ENCODE results near the gene NFIB.

Gene NFIB

GRCh38 chr9:14189578-14189977 is 124.4 kb downstream of the NFIB start:
- TF ChIP-seq CTCF (conservative IDR thresholded peaks at IDR 0.05; ENCODE audit: low read length) = no peak
- no peak overlapping the region for H3K4me3 ChIP-seq (ENCODE audit: low read length)
- no peak for DNase-seq (ENCODE audit: low read depth)

- no peak for TF ChIP-seq CTCF (conservative IDR thresholded peaks at IDR 0.05; ENCODE audit: low read length)
- DNase-seq (ENCODE audit: low read depth) = no peak
- H3K4me3 ChIP-seq (ENCODE audit: low read length) = no peak overlapping the region
Measured at GRCh38 chr9:14189146-14189545, 124.8 kb downstream of the NFIB start.

GRCh38 chr9:14188538-14188937 is 125.4 kb downstream of the NFIB start:
- H3K4me3 ChIP-seq (ENCODE audit: low read length) = no peak overlapping the region
- DNase-seq (ENCODE audit: low read depth) = no peak
- no peak for TF ChIP-seq CTCF (conservative IDR thresholded peaks at IDR 0.05; ENCODE audit: low read length)

GRCh38 chr9:14188011-14188410 is 125.9 kb downstream of the NFIB start:
- H3K4me3 ChIP-seq (ENCODE audit: low read length) = no peak overlapping the region
- no peak for TF ChIP-seq CTCF (conservative IDR thresholded peaks at IDR 0.05; ENCODE audit: low read length)
- DNase-seq (ENCODE audit: low read depth) = no peak

- DNase-seq (ENCODE audit: low read depth) = no peak
- TF ChIP-seq CTCF (conservative IDR thresholded peaks at IDR 0.05; ENCODE audit: low read length) = no peak
Measured at GRCh38 chr9:14186096-14186495, 127.8 kb downstream of the NFIB start.

GRCh38 chr9:14185016-14185415 is 128.9 kb downstream of the NFIB start:
- TF ChIP-seq CTCF (conservative IDR thresholded peaks at IDR 0.05; ENCODE audit: low read length) = no peak
- H3K4me3 ChIP-seq (ENCODE audit: low read length) = no peak overlapping the region
- DNase-seq (ENCODE audit: low read depth) = no peak

More at GRCh38 chr9:14186096-14186495, 127.8 kb downstream of the NFIB start:
- H3K4me3 ChIP-seq (ENCODE audit: low read length) = no peak overlapping the region

- no peak overlapping the region for H3K4me3 ChIP-seq (ENCODE audit: low read length)
- no peak for DNase-seq (ENCODE audit: low read depth)
- no peak for TF ChIP-seq CTCF (conservative IDR thresholded peaks at IDR 0.05; ENCODE audit: low read length)
Measured at GRCh38 chr9:14183001-14183400, 130.9 kb downstream of the NFIB start.
